ENCODE measurements around the gene SAG.

The SAG gene

GRCh38 chr2:233288663-233289062, 19.0 kb upstream of the SAG start:
- DNase-seq (ENCODE audit: low read depth): no peak

GRCh38 chr2:233289648-233290047, 18.0 kb upstream of the SAG start:
- DNase-seq (ENCODE audit: low read depth): no peak

GRCh38 chr2:233290051-233290845, 17.4 kb upstream of the SAG start:
- no peak for DNase-seq (ENCODE audit: low read depth)

GRCh38 chr2:233295891-233296290, 11.7 kb upstream of the SAG start:
- no peak for DNase-seq (ENCODE audit: low read depth)

GRCh38 chr2:233297076-233297475, 10.5 kb upstream of the SAG start:
- DNase-seq (ENCODE audit: low read depth): no peak

GRCh38 chr2:233300401-233300800, 7.2 kb upstream of the SAG start:
- no peak for DNase-seq (ENCODE audit: low read depth)

- DNase-seq (ENCODE audit: low read depth): no peak
These were observed 6.4 kb upstream of the SAG start for GRCh38 chr2:233301248-233301647.

- DNase-seq (ENCODE audit: low read depth): no peak
These were observed 5.8 kb upstream of the SAG start for GRCh38 chr2:233301811-233302210.

GRCh38 chr2:233303252-233303651, 4.4 kb upstream of the SAG start:
- no peak for DNase-seq (ENCODE audit: low read depth)

GRCh38 chr2:233311241-233311926, 3.8 kb downstream of the SAG start:
- no peak for DNase-seq (ENCODE audit: low read depth)

GRCh38 chr2:233312874-233313273, 5.3 kb downstream of the SAG start:
- no peak for DNase-seq (ENCODE audit: low read depth)

GRCh38 chr2:233314180-233314925, 6.7 kb downstream of the SAG start:
- DNase-seq (ENCODE audit: low read depth): no peak

- DNase-seq (ENCODE audit: low read depth): no peak
These were observed 9.8 kb downstream of the SAG start for GRCh38 chr2:233317196-233317943.

- DNase-seq (ENCODE audit: low read depth): no peak
These were observed 11.6 kb downstream of the SAG start for GRCh38 chr2:233319256-233319655.

GRCh38 chr2:233320470-233320869, 12.9 kb downstream of the SAG start:
- DNase-seq (ENCODE audit: low read depth): no peak

GRCh38 chr2:233321166-233321565, 13.6 kb downstream of the SAG start:
- DNase-seq (ENCODE audit: low read depth): no peak

GRCh38 chr2:233323851-233324250, 16.2 kb downstream of the SAG start:
- DNase-seq (ENCODE audit: low read depth): no peak

GRCh38 chr2:233325256-233325655, 17.6 kb downstream of the SAG start:
- no peak for DNase-seq (ENCODE audit: low read depth)

GRCh38 chr2:233325814-233326213, 18.2 kb downstream of the SAG start:
- DNase-seq (ENCODE audit: low read depth): no peak

- no peak for DNase-seq (ENCODE audit: low read depth)
These were observed 18.9 kb downstream of the SAG start for GRCh38 chr2:233326500-233326899.

- no peak for DNase-seq (ENCODE audit: low read depth)
These were observed 21.3 kb downstream of the SAG start for GRCh38 chr2:233328922-233329321.

GRCh38 chr2:233329489-233330135, 22.0 kb downstream of the SAG start:
- DNase-seq (ENCODE audit: low read depth): no peak
